ENCODE results near the gene QSER1.

- TF ChIP-seq POLR2A (IDR thresholded peaks at IDR 0.05; ENCODE audit: low read length) (no peak), GATA1 (IDR thresholded peaks at IDR 0.05; ENCODE audit: low read depth, low read length) (no peak)
These were observed 113.4 kb downstream of the QSER1 start for GRCh38 chr11:33006010-33006409.

Measured in erythroblast (primary cell).